WTC11 (cell line): ENCODE data around the gene TSSK2. TPM values are rescaled to one million over a fixed set of nuclear protein-coding genes. Genes with fewer than 3 reads are reported as not detected.

Source experiments
- ATAC-seq: fragments of 200-7000 bp; cut with Tn5 transposase; 2 replicates; pipeline ENCODE4 v1.10.0; 2021; ENCODE audit warnings: mild to moderate bottlenecking, moderate library complexity
- CTCF ChIA-PET: fragments of 300-600 bp; sonication (Branson Sonifier 250); formaldehyde crosslinking; loops from one replicate; lab custom pipeline; 2021; ENCODE audit warnings: antibody characterized with exemption; lab: Charles Lee
- POLR2A ChIA-PET: fragments of 350-600 bp; sonication (Branson Sonifier 250); formaldehyde crosslinking; loops from one replicate; lab custom pipeline; 2021; ENCODE audit warnings: antibody characterized with exemption; lab: Charles Lee
- DNase-seq: peaks from one replicate; pipeline ENCODE4 v3.0.0; 2021; ENCODE audit warnings: low spot score
- H3K27ac Mint-ChIP-seq: 2 replicates; pipeline ENCODE4 v1.8.0; 2021; ENCODE audit warnings: mixed read lengths
- H3K27me3 Mint-ChIP-seq: 2 replicates; pipeline ENCODE4 v1.8.0; 2021; ENCODE audit warnings: low read depth, mild to moderate bottlenecking, moderate library complexity, mixed read lengths
- H3K36me3 Mint-ChIP-seq: 2 replicates; pipeline ENCODE4 v1.8.0; 2021; ENCODE audit warnings: mixed read lengths
- H3K4me1 Mint-ChIP-seq: 2 replicates; pipeline ENCODE4 v1.8.0; 2022; ENCODE audit warnings: mixed read lengths
- H3K4me3 Mint-ChIP-seq: 2 replicates; pipeline ENCODE4 v1.8.0; 2021; ENCODE audit warnings: mild to moderate bottlenecking, moderate library complexity, mixed read lengths
- H3K9me3 Mint-ChIP-seq: 2 replicates; pipeline ENCODE4 v1.8.0; 2021; ENCODE audit warnings: mixed read lengths
- ATF1 ChIP-seq: sonication (generic); formaldehyde crosslinking; IDR thresholded peaks from 2 replicates; pipeline ENCODE4 v1.8.1; 2023; ENCODE audit warnings: mild to moderate bottlenecking, moderate library complexity, missing genetic modification reagents
- ATF3 ChIP-seq: sonication (generic); formaldehyde crosslinking; conservative IDR thresholded peaks from 2 replicates; pipeline ENCODE4 v1.8.1; 2022; ENCODE audit warnings: mild to moderate bottlenecking, missing genetic modification reagents
- ATF6 ChIP-seq: sonication (generic); formaldehyde crosslinking; IDR thresholded peaks from 2 replicates; pipeline ENCODE4 v1.8.1; 2023; ENCODE audit warnings: mild to moderate bottlenecking, missing genetic modification reagents
- CBFB ChIP-seq: sonication (generic); formaldehyde crosslinking; IDR thresholded peaks from 2 replicates; pipeline ENCODE4 v1.8.1; 2022; ENCODE audit warnings: mild to moderate bottlenecking, low read depth, missing genetic modification reagents
- CDX4 ChIP-seq: fragments of 250-450 bp; sonication (Bioruptor Pico); IDR thresholded peaks from 2 replicates; pipeline ENCODE4 v1.9.0; 2021; ENCODE audit warnings: moderate library complexity, mild to moderate bottlenecking, inconsistent platforms, borderline replicate concordance
- ETV6 ChIP-seq: sonication (generic); formaldehyde crosslinking; IDR thresholded peaks from 2 replicates; pipeline ENCODE4 v1.8.1; 2022; ENCODE audit warnings: mild to moderate bottlenecking, missing genetic modification reagents
- GABPB1 ChIP-seq: sonication (generic); formaldehyde crosslinking; IDR thresholded peaks from 2 replicates; pipeline ENCODE4 v1.8.1; 2023; ENCODE audit warnings: mild to moderate bottlenecking, missing genetic modification reagents
- GRHL2 ChIP-seq: fragments of 250-450 bp; sonication (Bioruptor Pico); IDR thresholded peaks from 2 replicates; pipeline ENCODE4 v1.8.0; 2022; ENCODE audit warnings: mild to moderate bottlenecking, moderate library complexity; ENCODE audit not compliant: insufficient replicate concordance, severe bottlenecking
- HMGA2 ChIP-seq: fragments of 250-450 bp; sonication (Bioruptor Pico); IDR thresholded peaks from 2 replicates; pipeline ENCODE4 v1.4.0; 2021; ENCODE audit warnings: mild to moderate bottlenecking, moderate library complexity
- KAT7 ChIP-seq: sonication (generic); formaldehyde crosslinking; IDR thresholded peaks from 2 replicates; pipeline ENCODE4 v1.8.1; 2023; ENCODE audit warnings: missing genetic modification reagents, mild to moderate bottlenecking, borderline replicate concordance
- NFATC4 ChIP-seq: fragments of 250-450 bp; sonication (Bioruptor Pico); IDR thresholded peaks from 2 replicates; pipeline ENCODE4 v1.9.0; 2021; ENCODE audit warnings: mild to moderate bottlenecking
- NR2C2 ChIP-seq: sonication (generic); formaldehyde crosslinking; IDR thresholded peaks from 2 replicates; pipeline ENCODE4 v1.8.0; 2022; ENCODE audit warnings: mild to moderate bottlenecking, missing genetic modification reagents
- PRRX2 ChIP-seq: fragments of 250-450 bp; sonication (Bioruptor Pico); IDR thresholded peaks from 2 replicates; pipeline ENCODE4 v1.8.0; 2021; ENCODE audit warnings: mild to moderate bottlenecking
- RELA ChIP-seq: sonication (generic); formaldehyde crosslinking; IDR thresholded peaks from 2 replicates; pipeline ENCODE4 v1.8.1; 2022; ENCODE audit warnings: missing genetic modification reagents, mild to moderate bottlenecking, borderline replicate concordance
- STAT6 ChIP-seq: sonication (generic); formaldehyde crosslinking; conservative IDR thresholded peaks from 2 replicates; pipeline ENCODE4 v1.8.1; 2023; ENCODE audit warnings: mild to moderate bottlenecking, low read depth, missing genetic modification reagents, moderate library complexity
- TP53 ChIP-seq: sonication (generic); formaldehyde crosslinking; IDR thresholded peaks from 2 replicates; pipeline ENCODE4 v1.8.1; 2023; ENCODE audit warnings: mild to moderate bottlenecking, missing genetic modification reagents
- ZNF121 ChIP-seq: sonication (generic); formaldehyde crosslinking; IDR thresholded peaks from 2 replicates; pipeline ENCODE4 v1.8.0; 2023; ENCODE audit warnings: missing genetic modification reagents
- ZNF532 ChIP-seq: fragments of 250-450 bp; sonication (Bioruptor Pico); IDR thresholded peaks from 2 replicates; pipeline ENCODE4 v1.9.0; 2021; ENCODE audit warnings: mild to moderate bottlenecking, borderline replicate concordance
- total RNA-seq: library from RNA; stranded (reverse); gene quantifications from 3 replicates; pipeline ENCODE4 v1.2.3, GENCODE V29; 2021
- TF ChIP-seq, protein P1 (sequence below): sonication (generic); formaldehyde crosslinking; IDR thresholded peaks from 2 replicates; pipeline ENCODE4 v1.8.1; 2023; ENCODE audit warnings: mild to moderate bottlenecking, missing genetic modification reagents, borderline replicate concordance

The TSSK2 gene
- total RNA-seq, 1 experiment from 2014 or later, result not detected

- TF ChIP-seq, protein P1, sequence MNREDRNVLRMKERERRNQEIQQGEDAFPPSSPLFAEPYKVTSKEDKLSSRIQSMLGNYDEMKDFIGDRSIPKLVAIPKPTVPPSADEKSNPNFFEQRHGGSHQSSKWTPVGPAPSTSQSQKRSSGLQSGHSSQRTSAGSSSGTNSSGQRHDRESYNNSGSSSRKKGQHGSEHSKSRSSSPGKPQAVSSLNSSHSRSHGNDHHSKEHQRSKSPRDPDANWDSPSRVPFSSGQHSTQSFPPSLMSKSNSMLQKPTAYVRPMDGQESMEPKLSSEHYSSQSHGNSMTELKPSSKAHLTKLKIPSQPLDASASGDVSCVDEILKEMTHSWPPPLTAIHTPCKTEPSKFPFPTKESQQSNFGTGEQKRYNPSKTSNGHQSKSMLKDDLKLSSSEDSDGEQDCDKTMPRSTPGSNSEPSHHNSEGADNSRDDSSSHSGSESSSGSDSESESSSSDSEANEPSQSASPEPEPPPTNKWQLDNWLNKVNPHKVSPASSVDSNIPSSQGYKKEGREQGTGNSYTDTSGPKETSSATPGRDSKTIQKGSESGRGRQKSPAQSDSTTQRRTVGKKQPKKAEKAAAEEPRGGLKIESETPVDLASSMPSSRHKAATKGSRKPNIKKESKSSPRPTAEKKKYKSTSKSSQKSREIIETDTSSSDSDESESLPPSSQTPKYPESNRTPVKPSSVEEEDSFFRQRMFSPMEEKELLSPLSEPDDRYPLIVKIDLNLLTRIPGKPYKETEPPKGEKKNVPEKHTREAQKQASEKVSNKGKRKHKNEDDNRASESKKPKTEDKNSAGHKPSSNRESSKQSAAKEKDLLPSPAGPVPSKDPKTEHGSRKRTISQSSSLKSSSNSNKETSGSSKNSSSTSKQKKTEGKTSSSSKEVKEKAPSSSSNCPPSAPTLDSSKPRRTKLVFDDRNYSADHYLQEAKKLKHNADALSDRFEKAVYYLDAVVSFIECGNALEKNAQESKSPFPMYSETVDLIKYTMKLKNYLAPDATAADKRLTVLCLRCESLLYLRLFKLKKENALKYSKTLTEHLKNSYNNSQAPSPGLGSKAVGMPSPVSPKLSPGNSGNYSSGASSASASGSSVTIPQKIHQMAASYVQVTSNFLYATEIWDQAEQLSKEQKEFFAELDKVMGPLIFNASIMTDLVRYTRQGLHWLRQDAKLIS (CRISPR knock-in tag), result no peak
- TF ChIP-seq HMGA2 (CRISPR knock-in tag), result no peak
- no peak for TF ChIP-seq TP53 (CRISPR knock-in tag)
- TF ChIP-seq KAT7 (CRISPR knock-in tag), result no peak
Observed at GRCh38 chr22:19085233-19085718, 45.8 kb upstream of the TSSK2 start (continued).

GRCh38 chr22:19086417-19086816 lies 44.7 kb upstream of the TSSK2 start:
- H3K27me3 Mint-ChIP-seq, result no peaks in the 10 kb centered on the region
- H3K36me3 Mint-ChIP-seq, result peaks cover 29% of the 10 kb centered on the region
- ATAC-seq (no peak), DNase-seq (no peak)
- no peak for TF ChIP-seq ETV6 (CRISPR knock-in tag)
- 0 out of 2 replicates have a peak, but pooled peaks have one; percentile 46 for TF ChIP-seq ZNF121 (CRISPR knock-in tag)
- no peak for TF ChIP-seq ATF3 (CRISPR knock-in tag)
- TF ChIP-seq ATF1 (CRISPR knock-in tag), result no peak
- TF ChIP-seq NR2C2 (CRISPR knock-in tag), result no peak
- H3K9me3 Mint-ChIP-seq, result peaks cover 4% of the 10 kb centered on the region
- CTCF ChIA-PET, result interaction anchor here (0.6 to 2.1 kb wide), 3 partner anchors 10 to 24 kb away, joined by 3 to 11 read pairs (median 4); no protein-coding TSS in a partner anchor
- peaks cover 10% of the 10 kb centered on the region for H3K4me1 Mint-ChIP-seq
- POLR2A ChIA-PET, result no interaction called here
- H3K4me3 Mint-ChIP-seq, result no peak overlapping the region
- H3K27ac Mint-ChIP-seq, result peak overlapping the region; percentile 85

- CTCF ChIA-PET, result interaction anchor here (2.1 kb wide), 1 partner anchor 24 kb away, joined by 11 read pairs; no protein-coding TSS in a partner anchor
- Mint-ChIP-seq H3K9me3 (peaks cover 4% of the 10 kb centered on the region), H3K27me3 (no peaks in the 10 kb centered on the region), H3K4me1 (peaks cover 10% of the 10 kb centered on the region), H3K4me3 (no peak overlapping the region), H3K27ac (peak overlapping the region; percentile 85; the same call in 1 of the 2 replicates), H3K36me3 (peaks cover 29% of the 10 kb centered on the region)
- DNase-seq (no peak), ATAC-seq (no peak)
- POLR2A ChIA-PET, result interaction anchor here (0.7 kb wide), 1 partner anchor 18 kb away, joined by 6 read pairs; no protein-coding TSS in a partner anchor
- TF ChIP-seq CBFB (CRISPR knock-in tag) (no peak), PRRX2 (no peak), CDX4 (no peak), ATF6 (no peak), NFATC4 (no peak), GABPB1 (CRISPR knock-in tag) (no peak), ZNF532 (no peak), STAT6 (CRISPR knock-in tag) (no peak), RELA (CRISPR knock-in tag) (no peak), HMGA2 (CRISPR knock-in tag) (no peak), GRHL2 (no peak)
Observed at GRCh38 chr22:19086896-19087295, 44.2 kb upstream of the TSSK2 start.
